Naive thymus-derived CD4-positive, alpha-beta T cell (primary cell): Measurements from ENCODE around the gene MSGN1. TPM values are rescaled to one million over a fixed set of nuclear protein-coding genes. Genes with fewer than 3 reads are reported as not detected.

ENCODE experiments used
- ATAC-seq: fragments of 150-1000 bp; cut with Tn5 transposase; 2 replicates; pipeline ENCODE4 v1.10.0; 2021; ENCODE audit warnings: mild to moderate bottlenecking, moderate library complexity
- CTCF ChIA-PET: fragments of 350-600 bp; sonication (Branson Sonifier 250); formaldehyde crosslinking; loops from one replicate; lab custom pipeline; 2021; ENCODE audit warnings: antibody characterized with exemption; lab: Charles Lee
- POLR2A ChIA-PET: fragments of 350-600 bp; sonication (Branson Sonifier 250); formaldehyde crosslinking; loops from one replicate; lab custom pipeline; 2021; ENCODE audit warnings: antibody characterized with exemption, inconsistent platforms; lab: Charles Lee
- DNase-seq, 9 donors: peaks; one replicate each; pipeline versions ENCODE4 v3.0.0 to v3.0.0-alpha.2; 2020 to 2022; ENCODE audit warnings: mixed read lengths in 1 of 9
- H3K27ac ChIP-seq: one replicate; pipeline ENCODE4 v1.7.0; 2013; ENCODE audit warnings: mild to moderate bottlenecking, low read depth, low read length, moderate library complexity
- H3K27me3 ChIP-seq, 2 donors: one replicate each; pipeline ENCODE4 v1.7.0; 2013; ENCODE audit warnings: low read length in 2 of 2, mild to moderate bottlenecking in 2 of 2, moderate library complexity in 2 of 2; ENCODE audit not compliant: control insufficient read depth in 2 of 2, insufficient read depth in 2 of 2
- H3K36me3 ChIP-seq, 3 experiments: 1 replicate in 2 of 3; 2 replicates in 1 of 3; pipeline ENCODE4 v1.7.0; 2013; ENCODE audit warnings: low read length in 3 of 3, mild to moderate bottlenecking in 3 of 3, moderate library complexity in 1 of 3; ENCODE audit not compliant: insufficient read depth in 3 of 3, control insufficient read depth in 2 of 3
- H3K4me1 ChIP-seq, 2 donors: one replicate each; pipeline ENCODE4 v1.7.0; 2013; ENCODE audit warnings: low read length in 2 of 2, mild to moderate bottlenecking in 2 of 2, moderate library complexity in 1 of 2; ENCODE audit not compliant: control insufficient read depth in 2 of 2, insufficient read depth in 2 of 2
- H3K4me3 ChIP-seq: 2 replicates; pipeline ENCODE4 v1.7.0; 2013; ENCODE audit warnings: mild to moderate bottlenecking, low read length
- H3K9me3 ChIP-seq, 3 experiments: 1 replicate in 2 of 3; 2 replicates in 1 of 3; pipeline ENCODE4 v1.7.0; 2013; ENCODE audit warnings: low read length in 3 of 3; ENCODE audit not compliant: control insufficient read depth in 2 of 3
- H3K27ac Mint-ChIP-seq, 9 donors: one replicate each; pipeline ENCODE4 v1.8.0; 2020 to 2022; ENCODE audit warnings: mixed read lengths in 9 of 9, mild to moderate bottlenecking in 8 of 9, moderate library complexity in 5 of 9, inconsistent platforms in 2 of 9
- H3K27me3 Mint-ChIP-seq, 5 donors: one replicate each; pipeline ENCODE4 v1.8.0; 2021 to 2022; ENCODE audit warnings: mixed read lengths in 5 of 5, mild to moderate bottlenecking in 1 of 5
- H3K36me3 Mint-ChIP-seq, 5 donors: one replicate each; pipeline ENCODE4 v1.8.0; 2020 to 2022; ENCODE audit warnings: mixed read lengths in 5 of 5, mild to moderate bottlenecking in 3 of 5, inconsistent platforms in 1 of 5
- H3K4me1 Mint-ChIP-seq, 7 donors: one replicate each; pipeline ENCODE4 v1.8.0; 2020 to 2022; ENCODE audit warnings: mixed read lengths in 7 of 7, mild to moderate bottlenecking in 3 of 7, inconsistent platforms in 1 of 7
- H3K4me3 Mint-ChIP-seq, 10 donors: one replicate each; pipeline ENCODE4 v1.8.0; 2020 to 2022; ENCODE audit warnings: mild to moderate bottlenecking in 10 of 10, mixed read lengths in 10 of 10, moderate library complexity in 6 of 10, inconsistent platforms in 2 of 10
- H3K9me3 Mint-ChIP-seq, 11 donors: one replicate each; pipeline ENCODE4 v1.8.0; 2020 to 2022; ENCODE audit warnings: mixed read lengths in 11 of 11, mild to moderate bottlenecking in 4 of 11, inconsistent platforms in 1 of 11, moderate library complexity in 1 of 11
- intact Hi-C, 2 donors: fragments of 100-400 bp; cut with micrococcal nuclease; formaldehyde crosslinking; loops; one replicate each; pipeline ENCODE4 v1.15.1; 2023
- polyA plus RNA-seq, 2 donors: library from polyadenylated mRNA; unstranded; fragments of 300-500 nt; fragmentation: Illumina TruSeq; gene quantifications; one replicate each; pipeline ENCODE4 v1.2.3, GENCODE V29; 2021
- total RNA-seq, 6 experiments: library from RNA in 5 of 6; stranded (reverse) in 5 of 6; gene quantifications; 1 replicate in 5 of 6; 2 replicates in 1 of 6; pipeline ENCODE4 v1.2.3 and lab custom pipeline; 2021 to 2026

MSGN1 gene
- total and polyA plus RNA-seq, 7 experiments from 2014 or later, result not detected

- no peak for DNase-seq
- intact Hi-C loops, result no loop called here
- no peaks in the 10 kb centered on the region for H3K4me1 ChIP-seq
- Mint-ChIP-seq H3K27ac (no peak overlapping the region), H3K36me3 (no peaks in the 10 kb centered on the region), H3K4me3 (no peak overlapping the region), H3K4me1 (no peaks in the 10 kb centered on the region), H3K27me3 (peaks cover under 1 to 24% (median 4%) of the 10 kb centered on the region in 5 donors), H3K9me3 (no peaks in the 10 kb centered on the region)
- no peak overlapping the region for H3K27ac ChIP-seq
- ChIA-PET POLR2A (no interaction called here), CTCF (no interaction called here)
- no peak for ATAC-seq
- H3K27me3 ChIP-seq, result no peaks in the 10 kb centered on the region
- no peaks in the 10 kb centered on the region for H3K9me3 ChIP-seq
- no peaks in the 10 kb centered on the region for H3K36me3 ChIP-seq
- H3K4me3 ChIP-seq, result no peak overlapping the region
Observed at GRCh38 chr2:17843457-17843856, 27.2 kb downstream of the MSGN1 start.

GRCh38 chr2:17845806-17846205 is 29.5 kb downstream of the MSGN1 start:
- Histone ChIP-seq H3K27ac (no peak overlapping the region), H3K4me3 (no peak overlapping the region), H3K4me1 (no peaks in the 10 kb centered on the region), H3K27me3 (no peaks in the 10 kb centered on the region), H3K9me3 (no peaks in the 10 kb centered on the region), H3K36me3 (no peaks in the 10 kb centered on the region)
- Mint-ChIP-seq H3K9me3 (no peaks in the 10 kb centered on the region), H3K4me3 (no peak overlapping the region), H3K36me3 (no peaks in the 10 kb centered on the region), H3K27me3 (peaks cover 4 to 19% (median 9%) of the 10 kb centered on the region in 5 donors), H3K27ac (no peak overlapping the region), H3K4me1 (no peaks in the 10 kb centered on the region)
- intact Hi-C loops, result no loop called here
- POLR2A ChIA-PET, result no interaction called here
- CTCF ChIA-PET, result interaction anchor here (0.6 kb wide), 2 partner anchors 13 to 37 kb away, joined by 3 to 5 read pairs; no protein-coding TSS in a partner anchor
- ATAC-seq (no peak), DNase-seq (no peak)

GRCh38 chr2:17846676-17847075 is 30.4 kb downstream of the MSGN1 start:
- Mint-ChIP-seq H3K4me3 (no peak overlapping the region), H3K27me3 (peaks cover 4 to 19% (median 9%) of the 10 kb centered on the region in 5 donors), H3K9me3 (no peaks in the 10 kb centered on the region), H3K36me3 (no peaks in the 10 kb centered on the region), H3K4me1 (no peaks in the 10 kb centered on the region), H3K27ac (no peak overlapping the region)
- Histone ChIP-seq H3K4me1 (no peaks in the 10 kb centered on the region), H3K4me3 (no peak overlapping the region), H3K27me3 (no peaks in the 10 kb centered on the region), H3K36me3 (no peaks in the 10 kb centered on the region), H3K27ac (no peak overlapping the region), H3K9me3 (no peaks in the 10 kb centered on the region)
- POLR2A ChIA-PET, result no interaction called here
- no peak for ATAC-seq
- CTCF ChIA-PET, result interaction anchor here (0.7 kb wide), 1 partner anchor 10 kb away, joined by 3 read pairs; no protein-coding TSS in a partner anchor
- intact Hi-C loops, result no loop called here
- no peak for DNase-seq

- no peaks in the 10 kb centered on the region for H3K9me3 ChIP-seq
- H3K36me3 ChIP-seq, result no peaks in the 10 kb centered on the region
- intact Hi-C loops, result no loop called here
- H3K27me3 ChIP-seq, result no peaks in the 10 kb centered on the region
- no peak overlapping the region for H3K4me3 ChIP-seq
- H3K27ac ChIP-seq, result no peak overlapping the region
- peaks cover 3 to 25% (median 8%) of the 10 kb centered on the region in 5 donors for H3K27me3 Mint-ChIP-seq
- H3K36me3 Mint-ChIP-seq, result no peaks in the 10 kb centered on the region
- H3K4me3 Mint-ChIP-seq, result no peak overlapping the region
- ChIA-PET POLR2A (no interaction called here), CTCF (no interaction called here)
- no peak overlapping the region for H3K27ac Mint-ChIP-seq
- H3K4me1 ChIP-seq, result no peaks in the 10 kb centered on the region
- ATAC-seq, result no peak
- DNase-seq, result no peak
- H3K4me1 Mint-ChIP-seq, result no peaks in the 10 kb centered on the region
- no peaks in the 10 kb centered on the region for H3K9me3 Mint-ChIP-seq
Observed at GRCh38 chr2:17847236-17847635, 31.0 kb downstream of the MSGN1 start.

- Histone ChIP-seq H3K27ac (no peak overlapping the region), H3K4me3 (no peak overlapping the region), H3K4me1 (no peaks in the 10 kb centered on the region), H3K36me3 (no peaks in the 10 kb centered on the region), H3K27me3 (no peaks in the 10 kb centered on the region), H3K9me3 (no peaks in the 10 kb centered on the region)
- POLR2A ChIA-PET, result no interaction called here
- Mint-ChIP-seq H3K4me1 (no peaks in the 10 kb centered on the region), H3K36me3 (no peaks in the 10 kb centered on the region), H3K4me3 (no peak overlapping the region), H3K9me3 (no peaks in the 10 kb centered on the region), H3K27ac (no peak overlapping the region), H3K27me3 (peaks cover 0 to 35% (median 4%) of the 10 kb centered on the region in 5 donors)
- ATAC-seq, result peak; percentile 22
- intact Hi-C loops, result no loop called here
- CTCF ChIA-PET, result no interaction called here
- DNase-seq, result no peak
Observed at GRCh38 chr2:17849275-17849674, 33.0 kb downstream of the MSGN1 start.

- no peaks in the 10 kb centered on the region for H3K27me3 ChIP-seq
- no peak overlapping the region for H3K4me3 ChIP-seq
- ATAC-seq (no peak), DNase-seq (no peak)
- Mint-ChIP-seq H3K4me3 (no peak overlapping the region), H3K27ac (no peak overlapping the region), H3K27me3 (peaks cover 0 to 36% (median 9%) of the 10 kb centered on the region in 5 donors), H3K36me3 (no peaks in the 10 kb centered on the region), H3K4me1 (no peaks in the 10 kb centered on the region), H3K9me3 (peaks cover 0 to 5% (median 0%) of the 10 kb centered on the region in 11 donors)
- CTCF ChIA-PET, result no interaction called here
- POLR2A ChIA-PET, result no interaction called here
- intact Hi-C loops, result loop anchor here in 1 of 2 donors (2.0 kb wide), 1 partner anchor 529 kb away; no protein-coding TSS in a partner anchor
- H3K9me3 ChIP-seq, result no peaks in the 10 kb centered on the region
- no peaks in the 10 kb centered on the region for H3K4me1 ChIP-seq
- no peaks in the 10 kb centered on the region for H3K36me3 ChIP-seq
- no peak overlapping the region for H3K27ac ChIP-seq
Observed at GRCh38 chr2:17850151-17850550, 33.9 kb downstream of the MSGN1 start.
